K562 (cell line): ENCODE data around the gene COQ10B. TPM values are rescaled to one million over a fixed set of nuclear protein-coding genes. Genes with fewer than 3 reads are reported as not detected.

Source experiments
- ATAC-seq: fragments of 200-7000 bp; cut with Tn5 transposase; 3 replicates; pipeline ENCODE4 v1.9.1; 2020; ENCODE audit warnings: moderate library complexity
- BruUV-seq: library from RNA; stranded (reverse); fragments of 400-500 nt; replicated peaks from 2 replicates; lab custom pipeline; 2021; lab: Mats Ljungman, UMichigan
- CTCF ChIA-PET: fragments of 300-600 bp; formaldehyde crosslinking; extraction: SDS; loops from one replicate; lab custom pipeline; 2021; ENCODE audit warnings: low intra/inter-chr PET ratio; lab: Yijun Ruan, JAX
- POLR2A ChIA-PET: fragments of 300-600, 350-650 bp; sonication (Branson Sonifier 250); formaldehyde crosslinking; extraction: SDS; loops from one replicate; lab custom pipeline; 2021; ENCODE audit warnings: antibody characterized with exemption, inconsistent platforms; lab: Yijun Ruan, JAX
- DNase-seq, 4 experiments: peaks; one replicate each; pipeline versions ENCODE4 v3.0.0 to v3.0.0-alpha.2; 2011 to 2018; ENCODE audit warnings: low spot score in 3 of 4, mixed read lengths in 3 of 4; ENCODE audit errors: extremely low read depth in 1 of 4
- FAIRE-seq: peaks from 2 replicates; lab custom pipeline; 2011; peaks lifted over from hg19 to GRCh38; lab: Jason Lieb, UNC
- H2AFZ ChIP-seq: 2 replicates; pipeline ENCODE4 v1.6.0; 2011; ENCODE audit warnings: low read depth, low read length, control low read depth, inconsistent platforms
- H3K27ac ChIP-seq: fragments of 200-600 bp; 3 replicates; pipeline ENCODE4 v1.8.0; 2011; ENCODE audit warnings: low read depth, mild to moderate bottlenecking, control low read depth, inconsistent platforms, low read length, moderate library complexity, mixed read lengths; ENCODE audit errors: extremely low read depth
- H3K27me3 ChIP-seq, 2 experiments: fragments of 300-600 bp in 1 of 2; 2 replicates in 1 of 2; 3 replicates in 1 of 2; pipeline versions ENCODE4 v1.6.0 to v1.8.0; 2011; ENCODE audit warnings: inconsistent platforms in 2 of 2, low read length in 2 of 2, mild to moderate bottlenecking in 1 of 2, mixed read lengths in 1 of 2, moderate library complexity in 1 of 2; ENCODE audit not compliant: control insufficient read depth in 2 of 2, insufficient read depth in 2 of 2
- H3K36me3 ChIP-seq: fragments of 300-600 bp; 3 replicates; pipeline ENCODE4 v1.8.0; 2011; ENCODE audit warnings: mild to moderate bottlenecking, low read length, inconsistent platforms; ENCODE audit not compliant: control insufficient read depth, insufficient read depth
- H3K4me1 ChIP-seq, 2 experiments: fragments of 200-600 bp in 1 of 2; replicated peaks in 1 of 2; 2 replicates in 1 of 2; 3 replicates in 1 of 2; pipeline versions ENCODE4 v1.5.1 to v1.8.0; 2011; ENCODE audit warnings: inconsistent platforms in 2 of 2, low read length in 2 of 2, mild to moderate bottlenecking in 1 of 2, mixed read lengths in 1 of 2, moderate library complexity in 1 of 2; ENCODE audit not compliant: control insufficient read depth in 2 of 2, insufficient read depth in 2 of 2
- H3K4me2 ChIP-seq: 2 replicates; pipeline ENCODE4 v1.6.1; 2011; ENCODE audit warnings: low read length, control low read depth, inconsistent platforms, mixed read lengths; ENCODE audit not compliant: insufficient read depth
- H3K4me3 ChIP-seq: fragments of 200-600 bp; sonication (generic), shearing (Covaris generic); 2 replicates; pipeline ENCODE4 v1.5.1; 2016; ENCODE audit warnings: control low read depth, inconsistent platforms
- H3K79me2 ChIP-seq: fragments of 200-600 bp; 3 replicates; pipeline ENCODE4 v1.8.0; 2011; ENCODE audit warnings: low read length, inconsistent platforms; ENCODE audit not compliant: control insufficient read depth, insufficient read depth
- H3K9ac ChIP-seq, 2 experiments: 2 replicates each; pipeline versions ENCODE4 v1.6.0 to v1.6.1; 2011; ENCODE audit warnings: low read depth in 2 of 2, low read length in 2 of 2, control low read depth in 1 of 2, inconsistent platforms in 1 of 2, mild to moderate bottlenecking in 1 of 2, mixed read lengths in 1 of 2; ENCODE audit not compliant: insufficient read depth in 1 of 2
- H3K9me1 ChIP-seq: one replicate; pipeline ENCODE4 v1.6.0; 2011; ENCODE audit warnings: inconsistent platforms, mild to moderate bottlenecking, low read length, moderate library complexity; ENCODE audit not compliant: control insufficient read depth, insufficient read depth
- H3K9me3 ChIP-seq: replicated peaks from 2 replicates; pipeline ENCODE4 v1.5.1; 2011; ENCODE audit warnings: low read depth, low read length, inconsistent platforms; ENCODE audit not compliant: control insufficient read depth, insufficient read depth
- H4K20me1 ChIP-seq: replicated peaks from 2 replicates; pipeline ENCODE4 v1.6.1; 2011; ENCODE audit warnings: low read length, inconsistent platforms, mixed read lengths; ENCODE audit not compliant: control insufficient read depth, insufficient read depth
- CREM ChIP-seq: IDR thresholded peaks from 2 replicates; pipeline ENCODE4 v1.6.1; 2014; ENCODE audit warnings: antibody characterized with exemption, low read depth
- HNRNPH1 ChIP-seq: fragments of 200-400 bp; formaldehyde crosslinking; optimal IDR thresholded peaks from 2 replicates; pipeline ENCODE3; 2017; ENCODE audit warnings: low read depth, mild to moderate bottlenecking, low read length, moderate library complexity
- ILK ChIP-seq: fragments of 450-650 bp; IDR thresholded peaks from 2 replicates; pipeline ENCODE4 v1.6.1; 2016; ENCODE audit warnings: missing genetic modification characterization, low read depth, mild to moderate bottlenecking, missing compliant biosample characterization, moderate library complexity, borderline replicate concordance
- MECOM ChIP-seq: fragments of 250-450 bp; sonication (Bioruptor Pico); IDR thresholded peaks from 2 replicates; pipeline ENCODE4 v1.8.0; 2022; ENCODE audit warnings: inconsistent platforms
- MED1 ChIP-seq: sonication (generic); formaldehyde crosslinking; IDR thresholded peaks from 2 replicates; pipeline ENCODE4 v1.8.1; 2023; ENCODE audit warnings: missing genetic modification reagents, borderline replicate concordance
- NFE2 ChIP-seq: IDR thresholded peaks from 2 replicates; pipeline ENCODE4 v1.6.1; 2014; ENCODE audit warnings: antibody characterized with exemption, low read depth
- RBFOX2 ChIP-seq: fragments of 200-400 bp; formaldehyde crosslinking; IDR thresholded peaks from 2 replicates; pipeline ENCODE4 v1.6.1; 2017; ENCODE audit warnings: low read depth, mild to moderate bottlenecking, low read length, moderate library complexity
- TFAM ChIP-seq: fragments of 250-450 bp; sonication (Bioruptor Pico); conservative IDR thresholded peaks from 2 replicates; pipeline ENCODE4 v1.5.0; 2021; ENCODE audit warnings: mild to moderate bottlenecking, moderate library complexity
- XRCC5 ChIP-seq: fragments of 200-400 bp; formaldehyde crosslinking; IDR thresholded peaks from 2 replicates; pipeline ENCODE4 v1.6.1; 2017; ENCODE audit warnings: low read depth, mild to moderate bottlenecking, low read length
- ZFPM2 ChIP-seq: fragments of 250-450 bp; sonication (Bioruptor Pico); IDR thresholded peaks from 2 replicates; pipeline ENCODE4 v1.5.1; 2022; ENCODE audit warnings: mild to moderate bottlenecking
- ZNF354B ChIP-seq: fragments of 250-450 bp; sonication (Bioruptor Pico); IDR thresholded peaks from 2 replicates; pipeline ENCODE4 v1.4.0; 2020
- ZNF76 ChIP-seq: fragments of 250-450 bp; sonication (Bioruptor Pico); IDR thresholded peaks from 2 replicates; pipeline ENCODE4 v1.4.0; 2020; ENCODE audit warnings: mild to moderate bottlenecking, moderate library complexity, borderline replicate concordance
- ZNF764 ChIP-seq: fragments of 250-450 bp; sonication (Bioruptor Pico); IDR thresholded peaks from 2 replicates; pipeline ENCODE4 v1.4.0; 2020; ENCODE audit warnings: low read depth, mild to moderate bottlenecking, moderate library complexity
- WGBS: fragments of 100-300 bp; shearing (Covaris generic); methylation state at CpG from one replicate; pipeline ENCODE4 v1.1.6; 2016; ENCODE audit warnings: low coverage, mixed read lengths; ENCODE audit not compliant: insufficient coverage; ENCODE audit errors: missing lambda C conversion rate; 5-methylcytosine and 5-hydroxymethylcytosine counted together
- in situ Hi-C: fragments of 300-500 bp; cut with MboI; formaldehyde crosslinking; loops from 4 replicates; pipeline ENCODE4 v1.15.0; 2018; ENCODE audit warnings: inconsistent platforms, mixed read lengths
- intact Hi-C: fragments of 100-400 bp; cut with micrococcal nuclease; formaldehyde crosslinking; loops from 2 replicates; pipeline ENCODE4 v1.14.2; 2022
- polyA plus RNA-seq, 8 experiments: library from polyadenylated mRNA; depleted of rRNA in 4 of 8; stranded (reverse) in 5 of 8; unstranded in 3 of 8; fragments of >200 nt; fragmentation: Nextera tagmentation in 2 of 8; fragmentation: Illumina TruSeq in 1 of 8; extraction: Ambion mirVana in 2 of 8; extraction: Trizol in 1 of 8; gene quantifications; 2 replicates each; pipeline versions ENCODE4 v1.2.1 to v1.2.3, GENCODE V29; 2011 to 2014; ENCODE audit warnings: inconsistent platforms in 1 of 8, missing spikeins in 1 of 8
- total RNA-seq, 7 experiments: library from RNA; depleted of rRNA in 6 of 7; stranded (reverse); fragments of >200 nt in 6 of 7; fragmentation: Illumina TruSeq in 2 of 7; extraction: Trizol in 2 of 7; gene quantifications; 2 replicates each; pipeline versions ENCODE4 v1.2.1 to v1.2.3, GENCODE V29; 2011 to 2021; ENCODE audit warnings: low replicate concordance in 1 of 7
- TF ChIP-seq, protein P1 (sequence below): fragments of 450-650 bp; conservative IDR thresholded peaks from 2 replicates; pipeline ENCODE4 v1.6.1; 2016; ENCODE audit warnings: missing genetic modification characterization, low read depth, mild to moderate bottlenecking, missing compliant biosample characterization, moderate library complexity

The COQ10B gene
- total and polyA plus RNA-seq, 9 of the 15 experiments (the other 6 are each of a cell fraction or from before 2014, with no cell fraction given): 3.1 to 13.1 (median 7.7) TPM

DNA sequence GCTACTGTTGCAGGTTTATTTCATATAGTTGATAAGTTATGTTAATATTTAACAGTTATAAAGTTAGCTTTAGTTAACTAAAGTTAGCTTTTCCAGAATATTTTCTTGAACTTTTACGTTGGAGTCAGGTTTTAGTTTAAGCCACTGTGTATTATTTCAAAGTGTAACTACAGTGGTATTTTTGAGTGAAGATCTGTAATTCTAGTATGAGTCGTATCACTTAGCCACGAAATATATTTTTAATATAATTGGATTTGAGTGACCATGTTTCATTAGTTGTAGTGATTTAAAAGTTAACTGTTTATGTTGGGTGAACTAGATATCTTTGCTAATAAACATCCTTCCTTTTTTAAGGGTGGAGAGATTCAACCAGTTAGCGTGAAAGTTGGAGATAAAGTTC is 49.3 kb downstream of the COQ10B start:
- Histone ChIP-seq H3K9me1 (no peaks in the 10 kb centered on the region), H3K9me3 (no peaks in the 10 kb centered on the region), H3K4me3 (peak overlapping the region; percentile 74; the same call in 1 of the 2 replicates), H3K27ac (no peak overlapping the region), H3K27me3 (no peaks in the 10 kb centered on the region), H3K9ac (peak overlapping the region in 1 of 2 experiments; percentile 99; a peak in 1 of 4 replicates), H3K36me3 (peaks cover 49% of the 10 kb centered on the region), H3K4me1 (peaks cover under 1 to 8% of the 10 kb centered on the region in 2 experiments; a peak in 2 of 5 replicates), H2AFZ (no peak overlapping the region), H4K20me1 (no peaks in the 10 kb centered on the region), H3K4me2 (peak overlapping the region; percentile 95; the same call in 1 of the 2 replicates), H3K79me2 (peaks cover 64% of the 10 kb centered on the region)
- ChIA-PET POLR2A (interaction anchor here (0.7 to 6.5 kb wide), 3 partner anchors 11 to 89 kb away, joined by 3 to 34 read pairs (median 3); partner anchors contain the start of gene MOB4), CTCF (no interaction called here)
- FAIRE-seq: no peak
- ATAC-seq: no peak
- in situ Hi-C loops: no loop called here
- DNase-seq: no peak
- BruUV-seq: no TSS peak
- intact Hi-C loops: loop anchor here (5.0 kb wide), 1 partner anchor 95 kb away; no protein-coding TSS in a partner anchor
- TF ChIP-seq RBFOX2 (peak; percentile 28; the same call in 1 of the 2 replicates), NFE2 (no peak)
- WGBS: 33% methylated on average over 4 of the region's 4 CpGs

GRCh38 chr2:197504000-197504399 is 50.6 kb downstream of the COQ10B start:
- CTCF ChIA-PET: no interaction called here
- POLR2A ChIA-PET: no interaction called here
- H3K4me2 ChIP-seq: no peak overlapping the region
- H3K9me3 ChIP-seq: no peaks in the 10 kb centered on the region
- H3K9me1 ChIP-seq: no peaks in the 10 kb centered on the region
- no peak for FAIRE-seq
- TF ChIP-seq ZNF76 (no peak), TFAM (no peak), ILK (tag) (no peak), XRCC5 (no peak), CREM (no peak), ZNF764 (CRISPR knock-in tag) (no peak), ZFPM2 (no peak), MECOM (no peak), ZNF354B (CRISPR knock-in tag) (no peak), MED1 (CRISPR knock-in tag) (no peak), HNRNPH1 (no peak)
- TF ChIP-seq, protein P1, sequence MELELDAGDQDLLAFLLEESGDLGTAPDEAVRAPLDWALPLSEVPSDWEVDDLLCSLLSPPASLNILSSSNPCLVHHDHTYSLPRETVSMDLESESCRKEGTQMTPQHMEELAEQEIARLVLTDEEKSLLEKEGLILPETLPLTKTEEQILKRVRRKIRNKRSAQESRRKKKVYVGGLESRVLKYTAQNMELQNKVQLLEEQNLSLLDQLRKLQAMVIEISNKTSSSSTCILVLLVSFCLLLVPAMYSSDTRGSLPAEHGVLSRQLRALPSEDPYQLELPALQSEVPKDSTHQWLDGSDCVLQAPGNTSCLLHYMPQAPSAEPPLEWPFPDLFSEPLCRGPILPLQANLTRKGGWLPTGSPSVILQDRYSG: no peak
- peaks cover 40% of the 10 kb centered on the region for H3K36me3 ChIP-seq
- no peak overlapping the region for H3K27ac ChIP-seq
- WGBS: 94% methylated on average over 2 of the region's 2 CpGs
- H4K20me1 ChIP-seq: no peaks in the 10 kb centered on the region
- no peak overlapping the region for H3K4me3 ChIP-seq
- peaks cover 0 to 5% of the 10 kb centered on the region in 2 experiments; a peak in 1 of 5 replicates for H3K4me1 ChIP-seq
- no peaks in the 10 kb centered on the region for H3K27me3 ChIP-seq
- BruUV-seq: no TSS peak
- H3K79me2 ChIP-seq: peaks cover 51% of the 10 kb centered on the region
- DNase-seq: no peak
- intact Hi-C loops: loop anchor here (5.0 kb wide), 1 partner anchor 93 kb away; no protein-coding TSS in a partner anchor
- H3K9ac ChIP-seq: no peak overlapping the region
- in situ Hi-C loops: no loop called here
- H2AFZ ChIP-seq: no peak overlapping the region
- ATAC-seq: no peak
